ENCODE results near the gene ARL6IP4.

Gene ARL6IP4

DNA sequence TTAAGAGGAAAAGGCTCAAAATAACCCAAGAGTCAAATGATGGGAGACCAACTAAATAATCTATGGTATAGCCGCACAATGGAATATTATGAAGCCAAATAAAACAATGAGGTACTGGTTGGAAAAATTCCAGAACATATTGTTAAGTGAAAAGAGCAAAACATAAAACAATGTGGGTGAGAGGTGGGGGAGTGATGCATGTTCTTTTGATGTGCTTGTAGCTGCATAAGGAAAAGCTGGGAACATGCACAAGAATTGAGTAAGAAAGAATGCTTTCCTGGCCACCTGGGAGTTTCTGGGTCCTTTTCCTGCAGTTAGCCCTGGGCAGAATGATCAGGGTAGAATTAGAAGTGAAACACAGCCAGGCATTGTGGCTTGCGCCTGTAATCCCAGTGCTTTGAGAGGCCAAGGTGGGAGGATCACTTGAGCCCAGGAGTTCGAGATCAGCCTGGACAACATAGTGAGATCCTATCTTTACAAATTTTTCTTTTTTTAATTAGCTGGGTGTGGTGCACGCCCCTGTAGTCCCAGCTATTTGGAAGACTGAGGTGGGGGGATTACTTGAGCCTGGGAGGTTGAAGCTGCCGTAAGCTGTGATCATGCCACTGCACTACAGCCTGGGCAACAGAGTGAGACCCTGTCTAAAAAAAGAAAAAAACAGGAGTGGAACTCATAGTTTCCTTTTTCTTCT is 22.1 kb upstream of the ARL6IP4 start:
- no peak for DNase-seq (ENCODE audit: low read depth, low spot score)

DNA sequence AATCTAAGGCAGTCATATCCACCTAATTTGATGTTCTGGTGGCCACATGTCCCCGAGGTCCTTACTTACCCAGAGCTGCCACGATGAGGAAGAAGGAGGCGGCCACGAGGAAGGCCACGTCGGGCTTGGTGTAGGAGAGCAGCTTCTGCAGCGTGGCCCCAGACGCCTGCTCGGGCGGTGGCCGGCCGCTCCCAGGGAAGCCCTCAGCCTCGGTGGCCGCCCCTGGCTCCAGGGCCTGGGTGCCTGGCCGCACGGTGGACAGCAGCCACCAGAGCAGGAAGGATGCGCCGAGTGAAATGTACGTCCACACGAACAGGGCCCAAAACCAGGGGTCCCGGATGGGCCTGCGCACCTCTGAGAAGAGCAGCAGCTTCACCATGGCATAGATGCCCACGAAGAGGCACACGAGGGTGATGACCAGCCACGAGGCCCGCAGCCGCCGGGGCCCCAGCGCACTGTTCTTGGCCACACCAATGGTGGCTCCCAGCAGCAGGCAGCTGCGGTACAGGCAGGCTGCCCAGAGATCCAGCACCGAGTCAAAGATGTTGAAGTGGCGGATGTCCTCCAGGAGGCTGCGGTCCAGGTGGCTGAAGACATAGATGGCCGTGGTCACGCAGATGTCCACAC is 20.8 kb upstream of the ARL6IP4 start:
- no peak for DNase-seq (ENCODE audit: low read depth, low spot score)

DNA sequence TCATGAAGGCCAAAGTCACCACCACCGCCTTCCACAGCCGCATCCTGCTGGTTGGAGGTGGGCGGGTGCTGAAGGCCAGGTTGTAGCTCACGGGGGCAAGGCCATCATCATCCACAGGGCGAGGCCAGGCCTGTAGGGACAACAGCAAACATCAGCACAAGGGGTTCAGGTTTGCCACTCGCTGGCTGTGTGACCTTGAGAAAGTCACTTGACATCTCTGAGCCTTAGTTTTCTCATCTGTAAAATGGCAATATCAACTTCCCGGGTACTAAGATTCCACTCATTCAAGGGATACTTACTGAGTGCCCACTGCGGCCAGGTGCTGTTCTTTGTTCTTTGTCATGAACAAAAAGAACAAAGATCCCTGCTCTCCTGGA is 20.3 kb upstream of the ARL6IP4 start:
- no peak for DNase-seq (ENCODE audit: low read depth, low spot score)

DNA sequence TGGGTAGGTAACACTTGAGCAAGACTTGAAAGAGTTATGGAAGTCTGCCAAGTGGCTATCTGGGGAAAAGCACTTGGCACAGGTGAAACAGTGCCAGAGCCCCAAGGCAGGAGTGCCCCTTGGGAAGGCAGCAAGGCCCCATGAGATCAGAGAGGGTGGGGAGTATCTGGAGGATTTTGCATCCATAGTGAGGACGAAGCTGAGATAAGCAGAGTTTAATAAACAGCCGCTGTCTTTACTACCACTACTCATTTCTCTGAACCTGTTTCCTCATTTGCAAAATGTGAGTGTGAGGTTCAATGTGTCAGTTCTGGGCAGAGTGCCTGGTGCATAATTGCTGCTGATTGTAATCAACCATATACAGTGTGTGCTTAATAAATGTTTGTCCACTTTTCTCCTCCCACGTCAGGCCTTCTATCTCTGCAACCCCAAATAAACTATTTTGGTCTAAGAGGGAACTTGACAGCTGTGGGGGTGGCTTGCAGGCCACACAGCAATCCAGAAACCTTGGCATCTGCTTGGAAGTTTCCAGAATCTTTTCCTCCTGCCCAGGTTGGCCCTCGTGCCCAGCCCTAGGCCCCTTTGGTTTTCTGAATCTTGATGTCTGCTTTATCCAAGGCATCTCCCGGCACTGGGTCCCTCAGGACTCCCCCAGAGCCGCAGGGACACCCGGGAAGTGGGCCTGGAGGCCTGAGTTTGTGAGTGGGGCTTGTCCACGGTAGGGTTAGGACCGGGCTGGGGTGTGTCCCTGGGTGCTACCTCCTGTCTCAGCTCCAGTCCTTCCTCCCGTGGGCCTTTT is 18.8 kb upstream of the ARL6IP4 start:
- no peak for DNase-seq (ENCODE audit: low read depth, low spot score)

DNA sequence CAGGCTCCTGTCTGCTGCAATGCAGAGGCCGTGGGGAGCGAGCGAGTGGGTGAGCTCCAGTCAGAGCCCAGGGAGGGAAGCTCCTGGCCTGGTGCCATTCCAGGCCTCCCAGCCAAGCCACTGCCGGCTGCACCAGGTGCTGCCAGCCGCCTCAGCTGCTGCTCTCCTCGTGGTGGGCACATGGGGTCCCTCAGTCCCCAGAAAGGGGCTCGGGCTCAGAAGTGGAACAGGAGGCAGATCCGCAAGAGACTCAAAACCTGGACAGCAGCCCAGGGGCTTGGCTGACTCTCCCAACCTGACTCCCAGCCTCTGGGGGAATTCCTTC is 16.6 kb upstream of the ARL6IP4 start:
- DNase-seq (ENCODE audit: low read depth, low spot score) = no peak

DNA sequence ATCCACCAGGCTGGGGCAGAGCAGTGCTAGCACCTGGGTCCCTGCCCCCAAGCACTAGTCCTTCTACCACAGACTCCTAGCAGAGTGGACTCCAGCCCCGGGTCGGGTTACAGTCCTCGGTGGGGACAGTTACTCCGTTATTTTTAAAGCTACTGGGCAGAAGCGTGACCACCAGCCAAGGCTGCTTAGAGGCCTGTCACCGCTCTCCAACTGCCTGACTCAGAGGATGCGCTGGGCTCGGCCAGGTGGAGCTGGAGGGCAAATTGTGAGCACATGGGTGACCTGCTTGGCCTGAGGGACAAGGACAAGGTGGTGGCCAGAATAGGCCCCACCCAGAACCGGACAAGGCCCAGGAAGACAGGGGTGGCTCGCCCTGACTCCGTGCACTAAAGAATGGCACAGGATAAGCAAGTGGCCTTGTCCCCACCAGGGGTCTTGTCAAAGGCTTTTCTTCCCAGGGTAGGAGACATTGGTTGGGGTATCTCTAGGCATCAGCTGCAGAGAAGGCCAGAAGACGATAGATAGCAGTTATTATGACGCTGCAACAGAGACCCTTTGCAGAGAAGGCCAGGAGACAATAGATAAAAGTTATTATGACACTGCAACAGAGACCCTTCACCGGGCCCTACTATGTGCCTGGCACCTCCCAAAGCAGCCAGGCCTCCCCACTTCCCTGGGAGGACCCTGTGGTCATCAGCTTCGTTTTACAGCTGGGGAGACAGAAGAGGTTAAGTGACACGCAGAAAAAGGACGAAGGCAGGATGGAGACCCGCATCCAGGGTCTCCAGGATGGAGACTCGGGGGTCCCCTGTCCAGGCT is 15.8 kb upstream of the ARL6IP4 start:
- no peak for DNase-seq (ENCODE audit: low read depth, low spot score)

DNA sequence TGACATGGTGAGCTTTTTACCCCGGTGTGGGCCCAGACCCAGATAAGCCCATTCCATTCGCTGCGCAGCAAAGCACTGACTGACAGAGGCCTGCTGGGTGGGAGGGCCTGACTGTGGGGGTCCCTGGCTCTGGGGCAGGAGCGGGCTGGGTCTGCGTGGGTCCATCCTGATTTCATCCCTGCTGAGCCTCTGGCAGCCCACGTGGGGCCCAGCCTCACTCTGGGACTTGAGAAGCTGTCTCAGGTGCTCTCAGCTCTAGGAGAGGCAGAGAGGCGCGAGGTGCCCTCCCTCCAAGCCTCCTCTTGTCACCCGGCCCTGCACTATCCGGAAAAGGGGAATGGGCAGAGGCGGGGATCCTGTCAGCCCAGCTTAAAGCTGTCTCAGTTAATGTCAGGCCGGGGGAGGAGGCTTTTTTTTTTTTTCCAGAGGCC is 15.1 kb upstream of the ARL6IP4 start:
- DNase-seq (ENCODE audit: low read depth, low spot score) = no peak

DNA sequence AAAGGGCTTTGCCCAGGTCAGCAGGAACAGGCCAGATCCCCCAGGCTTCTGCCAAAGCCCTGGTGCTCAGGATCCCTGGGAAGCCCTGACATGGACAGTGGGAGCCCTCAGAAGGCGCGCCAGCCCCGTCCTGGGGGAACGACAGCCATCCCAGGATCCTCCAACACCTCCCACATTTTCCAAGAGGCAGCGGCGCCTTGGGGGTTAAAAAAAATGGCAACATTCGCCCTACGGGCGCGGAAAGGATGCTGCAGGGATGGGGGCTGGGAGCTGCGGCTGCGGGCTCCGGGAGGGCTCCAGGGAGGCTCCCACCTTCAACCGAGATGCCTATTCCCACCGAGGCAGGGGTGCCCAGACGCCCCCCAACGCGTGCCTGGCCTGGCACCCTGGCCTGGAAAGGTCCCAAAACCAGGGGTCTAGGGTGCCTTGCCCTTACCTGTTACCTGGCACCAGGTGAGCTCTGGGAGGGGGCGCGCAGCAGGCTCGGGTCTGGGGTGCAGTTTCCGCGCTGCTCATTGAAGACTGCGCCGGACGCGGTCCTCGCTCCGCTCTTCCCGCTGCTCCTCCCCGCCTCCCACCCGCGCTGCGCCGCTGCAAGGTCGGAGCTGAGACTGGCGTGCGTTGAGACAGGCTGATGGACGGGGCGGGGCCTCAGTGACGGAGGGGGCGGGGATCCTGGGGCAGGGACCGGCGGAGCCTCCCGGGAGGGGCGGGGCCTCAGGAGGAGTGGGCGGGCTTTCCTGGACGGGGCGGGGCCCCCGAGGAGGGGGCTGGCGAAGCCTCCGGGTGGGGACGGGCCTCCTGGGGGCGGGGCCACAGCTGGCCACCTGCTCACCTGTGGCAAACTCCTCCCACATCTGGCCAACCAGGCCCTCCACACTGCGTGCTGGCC is 14.4 kb upstream of the ARL6IP4 start, which contains the start of gene ABCB9:
Gene ABCB9, minus strand, starts transcription at position 613 of the 892 bp plus-strand sequence. CDS start 6,228 bp downstream, outside the sequence.
- DNase-seq (ENCODE audit: low read depth, low spot score) = peak; percentile 80

DNA sequence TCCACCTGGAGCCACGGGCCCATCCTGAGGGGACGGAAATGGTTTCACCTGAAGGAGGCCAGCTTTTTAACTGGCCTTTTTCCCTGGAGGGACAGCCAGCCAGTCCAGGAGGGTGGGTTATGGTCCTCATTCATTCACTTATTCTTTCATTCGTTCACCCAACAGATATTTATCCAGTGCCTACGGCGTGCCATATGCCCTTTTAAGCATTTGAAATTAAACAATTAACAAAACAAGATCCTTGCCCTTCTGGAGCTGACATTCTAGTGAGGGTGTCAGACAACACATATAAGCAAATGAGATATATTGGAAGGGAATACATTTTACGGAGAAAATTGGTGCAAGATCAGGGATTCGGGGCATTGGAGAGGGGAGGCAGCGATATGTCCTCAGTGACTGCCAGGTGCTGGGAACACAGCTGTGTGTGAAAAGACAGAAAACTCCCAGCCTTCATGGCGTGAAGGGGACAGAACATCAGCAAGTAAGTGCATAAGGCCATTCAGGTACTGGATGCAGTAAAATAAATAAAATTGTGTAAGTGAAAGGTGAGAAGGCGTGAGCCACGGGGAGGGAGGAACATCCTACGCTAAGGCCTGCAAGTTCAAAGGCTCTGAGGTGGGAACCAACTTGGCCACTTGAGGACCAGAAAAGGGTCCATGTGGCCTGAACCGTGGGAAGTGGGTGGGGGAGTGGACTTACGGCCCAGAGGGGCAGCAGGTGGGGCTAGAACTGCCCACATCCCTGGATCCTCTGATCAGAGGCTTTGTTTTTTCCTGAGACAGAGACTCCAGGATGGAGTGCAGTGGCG is 13.5 kb upstream of the ARL6IP4 start:
- no peak for DNase-seq (ENCODE audit: low read depth, low spot score)

DNA sequence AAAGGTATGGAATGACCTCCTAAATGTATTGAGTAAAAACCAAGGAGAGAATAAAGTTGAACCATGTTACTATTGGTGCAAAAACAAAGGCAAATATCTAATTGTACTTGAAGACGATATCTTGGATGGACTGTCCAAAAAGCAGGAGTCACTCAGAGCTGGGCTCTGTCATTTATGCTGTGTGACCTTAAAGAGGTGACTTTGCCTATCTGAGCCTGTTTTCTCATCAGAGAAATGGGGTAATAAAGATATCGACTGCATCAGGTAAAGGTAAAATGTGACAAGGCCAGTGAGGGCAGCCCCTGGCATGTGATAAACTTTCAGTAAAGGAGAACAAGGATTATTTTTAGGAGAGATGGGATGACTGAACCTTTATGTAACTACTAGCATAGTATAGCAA is 12.4 kb upstream of the ARL6IP4 start:
- DNase-seq (ENCODE audit: low read depth, low spot score) = no peak

DNA sequence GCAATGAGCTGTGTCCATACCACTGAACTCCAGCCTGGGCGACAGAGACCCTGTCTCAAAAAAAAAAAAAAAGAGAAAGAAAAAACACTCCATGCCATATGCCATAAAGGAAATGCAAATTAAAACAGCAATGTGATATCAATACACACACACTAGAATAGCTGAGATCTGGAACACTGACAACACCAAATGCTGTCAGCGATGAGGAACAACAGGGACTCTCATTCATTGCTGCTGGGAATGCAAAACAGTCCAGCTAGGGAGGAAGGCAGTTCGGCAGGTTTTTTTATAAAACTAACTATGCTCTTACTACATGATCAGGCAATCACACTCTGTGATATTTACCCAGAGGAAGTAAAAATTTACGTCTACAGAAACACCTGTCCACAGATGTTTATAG is 10.8 kb upstream of the ARL6IP4 start:
- no peak for DNase-seq (ENCODE audit: low read depth, low spot score)

DNA sequence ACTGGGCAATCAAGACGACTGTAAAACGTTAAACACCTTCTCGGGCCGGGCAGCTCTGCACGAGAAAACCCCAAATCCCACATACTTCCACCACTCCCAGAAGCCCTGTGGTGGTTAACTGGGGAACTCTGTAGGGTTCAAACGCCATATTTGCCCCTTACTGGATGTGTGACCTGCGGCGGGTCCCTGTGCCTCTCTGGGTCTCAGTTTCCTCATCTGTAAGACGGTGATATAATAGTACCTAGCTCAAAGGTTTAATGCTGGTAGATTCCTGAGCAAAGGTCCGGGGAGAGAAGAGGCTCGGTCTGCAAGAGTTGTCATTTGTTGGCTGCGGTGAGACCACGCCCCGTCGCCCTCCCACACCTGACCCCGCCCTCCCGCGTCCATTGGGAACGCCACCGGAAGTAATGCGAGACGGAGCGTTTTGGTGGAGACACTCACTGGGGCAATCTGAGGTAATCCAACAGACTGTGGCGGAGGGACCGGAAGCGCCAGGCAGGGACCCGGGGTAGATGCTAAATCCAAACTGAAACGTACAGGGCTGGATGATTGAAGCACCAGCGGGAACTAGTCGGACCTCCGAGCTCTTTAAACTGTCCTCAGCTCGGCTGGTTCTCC is 6.1 kb upstream of the ARL6IP4 start:
- DNase-seq (ENCODE audit: low read depth, low spot score) = peak; percentile 99

DNA sequence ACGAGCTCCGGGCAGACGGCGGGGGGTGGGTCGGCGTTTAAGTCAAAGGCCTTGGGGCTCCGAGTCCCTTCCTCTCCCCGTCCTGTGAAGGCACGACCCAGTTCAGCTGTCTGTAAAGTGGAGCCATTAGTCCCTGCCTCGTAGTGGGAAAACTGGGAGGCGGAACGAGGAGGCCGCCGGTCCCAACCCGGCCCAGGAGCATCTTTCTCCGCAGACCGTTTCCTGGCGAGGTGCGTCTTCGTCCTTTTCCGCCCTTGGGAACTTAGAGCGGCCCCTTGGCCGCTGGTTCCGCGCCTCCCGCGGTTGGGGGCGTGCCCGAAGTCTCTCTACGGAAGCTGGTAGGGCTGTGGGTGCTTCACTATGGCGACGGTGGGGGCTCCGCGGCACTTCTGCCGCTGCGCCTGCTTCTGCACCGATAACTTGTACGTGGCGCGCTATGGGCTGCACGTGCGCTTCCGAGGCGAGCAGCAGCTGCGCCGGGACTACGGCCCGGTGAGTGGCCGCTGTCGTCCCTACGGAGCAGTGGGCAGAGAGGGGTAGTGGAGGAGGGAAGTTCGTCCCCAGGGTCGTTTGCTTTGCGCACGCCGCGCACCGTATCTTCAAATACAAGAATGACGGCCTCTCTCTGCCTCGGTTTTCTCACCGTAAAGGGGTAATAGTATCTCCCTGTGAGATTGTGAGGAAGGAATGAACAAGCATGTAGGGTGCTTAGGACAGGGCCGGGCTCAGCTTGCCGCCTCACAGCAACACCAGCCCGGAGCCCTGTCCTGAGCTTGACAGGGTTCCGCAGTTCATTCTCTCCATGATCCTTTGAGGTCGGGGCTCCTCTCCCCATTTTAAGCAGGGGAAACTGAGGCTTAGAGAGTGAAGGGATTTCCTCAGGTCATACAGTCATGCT is 5.3 kb upstream of the ARL6IP4 start, which contains the start of gene OGFOD2:
Gene OGFOD2, plus strand, starts transcription at position 353 of the 898 bp plus-strand sequence. Its CDS starts 8 bp downstream, at position 361.
- peak; percentile 88 for DNase-seq (ENCODE audit: low read depth, low spot score)

DNA sequence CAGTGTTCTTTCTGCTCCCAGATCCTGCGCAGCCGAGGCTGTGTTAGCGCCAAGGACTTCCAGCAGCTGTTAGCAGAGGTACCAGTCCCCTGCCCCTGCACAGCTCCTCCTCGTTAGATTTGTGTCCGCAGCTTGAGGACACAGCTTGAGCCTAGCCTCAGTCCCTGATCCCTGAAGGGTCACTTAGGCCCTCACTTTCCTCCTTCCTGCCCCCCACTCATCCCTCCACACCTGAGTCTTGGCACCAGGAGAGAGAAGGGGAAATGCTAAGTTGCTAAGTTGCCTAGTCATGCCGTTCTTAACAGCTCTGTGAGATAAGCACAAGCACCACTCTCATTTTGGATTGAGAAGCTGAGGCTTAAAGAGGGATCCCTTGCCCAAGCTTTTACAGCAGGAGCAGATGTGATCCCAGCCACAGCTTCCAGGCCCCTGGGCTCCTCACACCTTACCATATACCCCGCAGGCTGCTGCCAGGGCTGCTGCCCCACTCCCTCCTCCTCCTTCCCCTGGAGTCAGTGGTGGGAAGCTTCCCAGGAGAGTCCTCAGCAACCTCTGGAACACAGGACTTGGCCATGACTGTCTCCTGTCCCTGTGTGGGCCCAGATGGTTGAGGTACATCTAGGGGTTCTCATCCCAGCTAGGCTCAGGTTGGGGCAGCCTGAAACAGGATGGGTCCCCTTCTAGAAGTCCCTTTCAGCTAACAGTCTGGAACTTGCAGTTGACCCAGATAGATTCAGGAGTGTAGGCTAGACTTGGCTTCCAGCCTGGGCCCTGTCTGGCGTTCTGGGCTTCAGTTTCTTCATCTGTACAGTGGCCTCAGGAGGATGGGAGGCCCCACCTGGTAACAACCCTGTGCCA is 4.5 kb upstream of the ARL6IP4 start:
- no peak for DNase-seq (ENCODE audit: low read depth, low spot score)

DNA sequence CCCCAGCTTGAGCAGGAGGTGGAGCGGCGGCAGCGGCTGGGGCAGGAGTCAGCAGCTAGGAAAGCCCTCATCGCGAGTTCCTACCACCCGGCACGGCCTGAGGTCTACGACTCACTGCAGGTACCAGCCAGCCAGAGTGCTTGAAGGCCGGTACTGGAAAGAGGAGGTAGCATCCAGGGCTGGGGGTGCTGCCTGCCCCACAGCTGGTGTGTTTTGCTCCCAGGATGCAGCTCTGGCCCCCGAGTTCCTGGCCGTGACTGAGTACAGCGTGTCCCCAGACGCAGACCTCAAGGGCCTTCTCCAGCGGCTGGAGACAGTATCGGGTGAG is 3.9 kb upstream of the ARL6IP4 start:
- DNase-seq (ENCODE audit: low read depth, low spot score) = no peak

DNA sequence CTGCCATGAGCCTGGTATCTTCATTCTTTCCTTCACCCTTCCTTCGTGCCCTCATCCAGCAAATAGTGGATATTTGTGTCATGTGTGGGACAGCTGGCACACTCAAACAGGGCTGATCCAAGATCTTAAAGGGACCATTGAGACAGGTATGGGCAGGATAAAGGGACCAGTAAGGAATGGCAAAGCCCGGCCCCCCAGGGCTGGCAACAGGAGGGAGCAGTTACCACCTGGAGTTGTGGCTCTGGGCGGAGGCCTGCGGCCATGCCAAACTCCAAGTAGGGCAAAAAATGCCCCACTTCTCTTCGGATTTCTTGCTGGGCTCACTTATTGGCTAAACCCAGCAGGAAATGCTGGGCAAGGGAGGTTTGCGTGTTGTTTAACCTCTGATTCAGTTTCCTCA is 3.3 kb upstream of the ARL6IP4 start:
- no peak for DNase-seq (ENCODE audit: low read depth, low spot score)

DNA sequence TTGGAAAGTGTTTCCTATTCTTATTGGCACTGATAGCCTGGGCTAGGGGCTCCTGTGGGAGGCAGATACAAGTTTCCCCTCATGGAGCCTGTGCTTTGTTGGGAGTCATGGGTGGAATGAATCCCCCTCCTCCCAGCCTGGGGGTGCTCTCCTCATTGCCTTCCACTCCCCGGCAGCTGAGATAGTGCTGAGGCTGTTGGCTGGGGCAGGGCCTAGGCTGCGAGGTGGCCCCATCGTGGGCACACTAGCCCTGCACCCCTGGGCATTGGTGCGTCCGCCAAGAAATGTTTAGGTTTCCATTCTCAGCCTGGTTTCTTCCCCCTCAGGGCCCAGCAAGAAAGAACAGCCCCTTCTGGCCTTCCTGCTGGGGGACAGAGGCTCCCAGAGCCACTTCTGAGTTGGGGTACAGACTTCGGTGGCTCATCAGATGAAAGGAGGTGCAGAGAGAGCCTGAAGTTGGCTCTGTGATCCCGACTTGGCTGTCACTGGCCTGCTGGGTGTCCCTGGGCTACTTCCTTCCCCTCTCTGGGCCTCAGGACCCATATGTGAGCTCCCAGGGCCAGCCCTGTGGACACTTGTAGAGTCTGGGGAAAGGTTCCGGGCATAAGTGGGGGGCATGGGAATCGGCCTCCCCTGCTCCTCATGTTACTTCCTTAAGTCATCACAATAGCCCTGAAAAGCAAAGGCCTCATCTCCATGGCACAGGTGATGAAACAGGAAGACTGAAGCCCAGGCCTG is 2.7 kb upstream of the ARL6IP4 start:
- DNase-seq (ENCODE audit: low read depth, low spot score) = no peak

Data from activated CD4-positive, CD25-positive, alpha-beta regulatory T cell treated with anti-CD3 and anti-CD28 coated beads, Interleukin-2, amount 50 U/mL, for 16 hours (primary cell).